Choroid plexus epithelial cell (primary cell): ENCODE data around the gene MYL12B.

Experiments
- DNase-seq: peaks from one replicate; pipeline ENCODE4 v3.0.0-alpha.2; 2010; ENCODE audit warnings: low read depth
- H3K4me3 ChIP-seq: 2 replicates; pipeline ENCODE4 v1.5.1; 2011; ENCODE audit warnings: low read depth, mild to moderate bottlenecking, control low read depth, low read length, moderate library complexity
- TF ChIP-seq, protein P1 (sequence below): conservative IDR thresholded peaks from 2 replicates; pipeline ENCODE4 v1.5.1; 2011; ENCODE audit warnings: low read depth, mild to moderate bottlenecking, control low read depth, inconsistent platforms, low read length, moderate library complexity

MYL12B gene

GRCh38 chr18:3261373-3262233 is at the start of gene MYL12B:
TSS of gene MYL12B (plus strand) at chr18:3262133. CDS start at chr18:3272899, 10,766 bp downstream.
- peak; percentile 79 for DNase-seq

DNA sequence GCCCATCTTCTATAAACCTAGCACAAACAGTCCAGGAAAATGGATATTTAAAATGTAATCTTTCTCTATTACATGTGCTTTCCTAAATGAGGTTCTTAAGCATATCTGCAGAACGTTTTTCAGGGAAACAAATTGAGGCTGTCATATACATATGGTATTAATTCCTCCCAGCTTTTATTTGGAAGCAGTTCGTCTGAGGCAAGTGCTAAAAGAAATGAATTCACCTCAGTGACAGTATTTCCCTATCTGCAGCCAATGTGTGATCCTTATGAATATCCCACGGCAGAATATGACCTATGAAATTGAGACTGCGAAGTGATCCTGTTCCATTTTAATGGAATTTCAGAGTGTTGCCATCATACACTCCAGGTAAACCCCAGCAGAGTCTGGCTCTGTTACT is 49.3 kb upstream of the MYL12B start:
- no peak for DNase-seq
- TF ChIP-seq, protein P1, sequence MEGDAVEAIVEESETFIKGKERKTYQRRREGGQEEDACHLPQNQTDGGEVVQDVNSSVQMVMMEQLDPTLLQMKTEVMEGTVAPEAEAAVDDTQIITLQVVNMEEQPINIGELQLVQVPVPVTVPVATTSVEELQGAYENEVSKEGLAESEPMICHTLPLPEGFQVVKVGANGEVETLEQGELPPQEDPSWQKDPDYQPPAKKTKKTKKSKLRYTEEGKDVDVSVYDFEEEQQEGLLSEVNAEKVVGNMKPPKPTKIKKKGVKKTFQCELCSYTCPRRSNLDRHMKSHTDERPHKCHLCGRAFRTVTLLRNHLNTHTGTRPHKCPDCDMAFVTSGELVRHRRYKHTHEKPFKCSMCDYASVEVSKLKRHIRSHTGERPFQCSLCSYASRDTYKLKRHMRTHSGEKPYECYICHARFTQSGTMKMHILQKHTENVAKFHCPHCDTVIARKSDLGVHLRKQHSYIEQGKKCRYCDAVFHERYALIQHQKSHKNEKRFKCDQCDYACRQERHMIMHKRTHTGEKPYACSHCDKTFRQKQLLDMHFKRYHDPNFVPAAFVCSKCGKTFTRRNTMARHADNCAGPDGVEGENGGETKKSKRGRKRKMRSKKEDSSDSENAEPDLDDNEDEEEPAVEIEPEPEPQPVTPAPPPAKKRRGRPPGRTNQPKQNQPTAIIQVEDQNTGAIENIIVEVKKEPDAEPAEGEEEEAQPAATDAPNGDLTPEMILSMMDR, result no peak
- no peak overlapping the region for H3K4me3 ChIP-seq

More at GRCh38 chr18:3261373-3262233, at the start of gene MYL12B:
- TF ChIP-seq, protein P1, result peak; percentile 1
- H3K4me3 ChIP-seq, result peak within 1 kb of the TSS; percentile 83

DNA sequence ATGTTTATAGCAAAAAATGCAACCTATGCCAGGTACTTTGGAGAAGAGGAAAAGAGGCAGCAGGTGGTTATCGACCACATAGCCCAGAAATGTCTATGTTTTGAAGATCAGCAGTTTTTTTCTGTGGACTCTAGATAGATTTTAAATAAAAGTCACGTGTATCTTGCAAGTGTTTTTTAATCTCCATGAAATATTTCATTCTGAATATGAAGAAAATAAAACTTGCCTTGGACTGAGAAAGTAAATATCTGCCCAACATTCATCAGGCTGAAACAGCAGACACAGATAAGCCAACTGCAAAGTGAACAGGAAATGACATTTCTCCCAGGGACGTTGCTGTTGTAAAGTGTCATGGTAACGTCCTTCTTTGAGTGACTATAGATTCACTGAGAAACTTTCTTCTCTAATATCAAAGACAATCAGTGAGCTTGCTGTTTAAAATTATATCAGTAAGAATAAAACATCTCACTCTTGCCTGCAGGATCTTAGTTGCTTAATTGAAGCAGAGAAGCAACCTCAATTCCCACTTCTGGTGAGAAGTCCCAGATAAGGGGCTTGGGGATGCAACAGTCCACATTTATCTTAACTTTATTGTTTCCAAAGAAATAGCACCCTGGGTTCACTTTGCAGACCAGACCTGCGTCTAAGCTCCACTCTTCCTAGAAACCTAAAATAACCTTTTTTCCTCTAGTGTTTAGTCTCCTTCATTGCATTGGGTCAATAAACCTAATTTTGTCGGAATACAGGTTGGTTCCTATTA is 48.5 kb upstream of the MYL12B start:
- TF ChIP-seq, protein P1, result no peak
- peak; percentile 33 for DNase-seq
- H3K4me3 ChIP-seq, result no peak overlapping the region

DNA sequence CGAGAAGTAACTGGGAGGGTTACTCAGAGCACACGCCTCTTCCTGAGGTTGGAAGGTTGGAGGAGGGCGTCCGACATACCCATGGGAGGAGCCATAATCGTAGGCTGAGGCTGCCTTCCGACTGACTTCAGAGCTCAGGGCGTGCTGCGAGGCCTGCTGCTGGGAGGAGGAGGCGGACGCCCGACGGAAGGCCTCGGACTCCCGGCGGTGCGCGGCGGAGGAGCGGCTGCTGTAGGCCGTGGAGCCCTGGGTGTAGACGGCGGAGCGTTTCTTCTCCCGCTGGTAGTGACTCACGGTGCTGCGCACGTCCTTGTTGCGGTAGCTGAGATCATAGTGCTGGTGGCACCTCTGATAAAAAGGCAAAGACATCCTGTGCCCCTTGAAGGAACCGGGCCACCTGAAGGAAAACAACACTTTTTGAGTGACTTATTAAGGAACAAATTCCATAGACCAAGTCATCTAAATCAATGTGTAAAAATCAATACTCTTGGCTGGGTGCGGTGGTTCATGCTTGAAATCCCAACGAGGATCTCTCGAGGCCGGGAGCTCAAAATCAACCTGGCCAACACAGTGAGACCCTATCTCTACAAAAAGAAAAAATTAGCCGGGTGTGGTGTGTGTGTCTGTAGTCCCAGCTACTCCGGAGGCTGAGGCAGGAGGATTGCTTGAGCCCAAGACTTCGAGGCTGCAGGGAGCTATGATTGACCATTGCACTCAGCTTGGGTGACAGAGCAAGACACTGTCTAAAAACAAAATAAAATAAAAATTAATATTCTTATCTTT is 46.9 kb upstream of the MYL12B start:
- TF ChIP-seq, protein P1, result no peak
- no peak for DNase-seq
- no peak overlapping the region for H3K4me3 ChIP-seq

- no peak for DNase-seq
- TF ChIP-seq, protein P1, result no peak
These were observed 44.9 kb upstream of the MYL12B start for GRCh38 chr18:3216987-3217386.

GRCh38 chr18:3217948-3218647 is 43.8 kb upstream of the MYL12B start:
- TF ChIP-seq, protein P1, result no peak
- DNase-seq, result peak; percentile 59
- H3K4me3 ChIP-seq, result no peak overlapping the region

More at GRCh38 chr18:3216987-3217386, 44.9 kb upstream of the MYL12B start:
- no peak overlapping the region for H3K4me3 ChIP-seq
